ENCODE measurements around the gene SLC22A12. TPM values are rescaled to one million over a fixed set of nuclear protein-coding genes. Genes with fewer than 3 reads are reported as not detected.
A peak's percentile ranks its signal among the peaks of the same experiment; 100 is the strongest.

Gene SLC22A12
- total RNA-seq, 4 donors from 2014 or later, result not detected

GRCh38 chr11:64621283-64622019 lies 30.4 kb downstream of the SLC22A12 start:
- TF ChIP-seq POLR2A (IDR thresholded peaks at IDR 0.05) (no peak), CTCF (IDR thresholded peaks at IDR 0.05) (no peak)
- no peak for DNase-seq
- H3K27me3 ChIP-seq, result no peaks in the 10 kb centered on the region
- no peaks in the 10 kb centered on the region for H3K36me3 ChIP-seq
- no peak overlapping the region for H3K4me3 ChIP-seq
- H3K9me3 ChIP-seq, result no peaks in the 10 kb centered on the region
- peaks cover 0 to 15% (median 3%) of the 10 kb centered on the region in 4 donors for H3K4me1 ChIP-seq
- peak overlapping the region in 1 of 4 donors; percentile 63 for H3K27ac ChIP-seq

- Histone ChIP-seq H3K4me1 (peaks cover 0 to 15% (median 3%) of the 10 kb centered on the region in 4 donors), H3K36me3 (no peaks in the 10 kb centered on the region), H3K27me3 (no peaks in the 10 kb centered on the region), H3K9me3 (no peaks in the 10 kb centered on the region), H3K27ac (no peak overlapping the region), H3K4me3 (no peak overlapping the region)
- TF ChIP-seq CTCF (IDR thresholded peaks at IDR 0.05) (no peak), POLR2A (IDR thresholded peaks at IDR 0.05) (no peak)
- DNase-seq, result no peak
Observed at GRCh38 chr11:64622681-64623080, 31.7 kb downstream of the SLC22A12 start.

GRCh38 chr11:64624883-64625481 lies 34.0 kb downstream of the SLC22A12 start:
- Histone ChIP-seq H3K4me3 (no peak overlapping the region), H3K27me3 (no peaks in the 10 kb centered on the region), H3K9me3 (no peaks in the 10 kb centered on the region), H3K4me1 (peaks cover 0 to 14% (median 3%) of the 10 kb centered on the region in 4 donors), H3K27ac (no peak overlapping the region), H3K36me3 (no peaks in the 10 kb centered on the region)
- DNase-seq, result no peak
- TF ChIP-seq POLR2A (IDR thresholded peaks at IDR 0.05) (no peak), CTCF (IDR thresholded peaks at IDR 0.05) (no peak)

- no peaks in the 10 kb centered on the region for H3K36me3 ChIP-seq
- no peak for TF ChIP-seq POLR2A (IDR thresholded peaks at IDR 0.05)
- no peak for TF ChIP-seq CTCF (IDR thresholded peaks at IDR 0.05)
- DNase-seq, result no peak
Observed at GRCh38 chr11:64626637-64627036, 35.6 kb downstream of the SLC22A12 start.

GRCh38 chr11:64627371-64627770 lies 36.4 kb downstream of the SLC22A12 start:
- H3K27ac ChIP-seq, result no peak overlapping the region
- H3K4me3 ChIP-seq, result no peak overlapping the region
- no peak for DNase-seq
- TF ChIP-seq CTCF (IDR thresholded peaks at IDR 0.05), result no peak
- TF ChIP-seq POLR2A (IDR thresholded peaks at IDR 0.05), result no peak
- peaks cover 0 to 6% (median 0%) of the 10 kb centered on the region in 4 donors for H3K4me1 ChIP-seq
- no peaks in the 10 kb centered on the region for H3K36me3 ChIP-seq
- no peaks in the 10 kb centered on the region for H3K27me3 ChIP-seq
- H3K9me3 ChIP-seq, result no peaks in the 10 kb centered on the region

More at GRCh38 chr11:64626637-64627036, 35.6 kb downstream of the SLC22A12 start:
- Histone ChIP-seq H3K9me3 (no peaks in the 10 kb centered on the region), H3K4me3 (no peak overlapping the region), H3K27me3 (no peaks in the 10 kb centered on the region), H3K27ac (no peak overlapping the region), H3K4me1 (peaks cover 0 to 6% (median 0%) of the 10 kb centered on the region in 4 donors)

All from Peyer's patch (tissue), 4 donors.